ENCODE measurements around the gene TCTA. TPM values are rescaled to one million over a fixed set of nuclear protein-coding genes. Genes with fewer than 3 reads are reported as not detected.
A peak's percentile ranks its signal among the peaks of the same experiment; 100 is the strongest.
"Not testable (repeated sequence)": the region's sequence is repeated elsewhere in the genome, so short reads cannot be mapped to it uniquely, and the experiment has no call there.

TCTA gene, protein sequence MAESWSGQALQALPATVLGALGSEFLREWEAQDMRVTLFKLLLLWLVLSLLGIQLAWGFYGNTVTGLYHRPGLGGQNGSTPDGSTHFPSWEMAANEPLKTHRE
- polyA plus RNA-seq (ENCODE audit: insufficient read length): 15.8 TPM

DNA sequence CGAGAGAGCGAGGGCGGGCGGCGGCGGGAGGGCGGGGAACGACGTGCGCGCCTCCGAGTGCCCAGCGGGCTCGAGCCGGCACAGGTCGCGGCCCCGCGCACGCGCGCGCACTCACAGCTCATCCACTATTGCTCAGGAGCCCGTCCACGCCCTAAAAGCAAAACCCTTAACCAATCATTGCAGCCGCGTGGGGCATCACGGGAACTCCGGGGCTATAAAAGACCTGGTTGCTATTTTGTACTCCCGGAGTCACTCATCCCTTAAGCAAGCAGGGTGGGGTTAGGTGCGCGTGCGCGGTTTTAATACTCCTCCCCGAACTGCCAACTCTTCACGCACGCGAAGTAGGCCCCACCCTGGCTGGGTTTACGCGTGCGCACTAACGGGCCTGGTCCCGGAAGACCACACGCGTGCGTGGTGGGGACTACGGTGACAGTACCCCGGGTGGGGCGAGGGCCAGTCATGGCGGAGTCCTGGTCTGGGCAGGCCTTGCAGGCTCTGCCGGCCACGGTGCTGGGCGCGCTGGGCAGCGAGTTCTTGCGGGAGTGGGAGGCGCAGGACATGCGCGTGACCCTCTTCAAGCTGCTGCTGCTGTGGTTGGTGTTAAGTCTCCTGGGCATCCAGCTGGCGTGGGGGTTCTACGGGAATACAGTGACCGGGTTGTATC, at the start of gene TCTA, which contains the start of gene RHOA:
TSS of gene TCTA (plus strand) at position 456 of the 664 bp plus-strand sequence. CDS start at position 460, 4 bp downstream.
TSS of gene RHOA (minus strand) at position 9 of the 664 bp plus-strand sequence. CDS start 36,387 bp downstream, outside the sequence.
- peak; percentile 99 for DNase-seq (ENCODE audit: low read depth)

DNA sequence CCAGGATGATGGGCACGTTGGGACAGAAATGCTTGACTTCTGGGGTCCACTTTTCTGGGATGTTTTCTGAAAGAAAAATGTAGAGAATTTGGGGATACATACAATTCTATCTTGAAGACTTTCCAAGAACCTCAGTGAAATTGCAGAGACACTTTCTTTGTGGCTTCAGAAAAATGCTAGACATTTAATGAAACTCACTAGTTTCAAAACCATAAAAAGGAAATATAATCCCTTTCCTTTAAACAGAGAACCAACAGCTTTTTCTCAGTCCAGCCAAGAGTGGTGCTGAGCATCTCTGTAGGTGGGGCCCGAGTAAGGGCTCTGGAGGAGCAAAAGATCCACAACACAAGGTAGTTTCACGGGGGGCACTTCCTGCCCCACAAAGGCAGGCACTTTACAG, 49.7 kb upstream of the TCTA start:
- DNase-seq (ENCODE audit: low read depth): no peak

DNA sequence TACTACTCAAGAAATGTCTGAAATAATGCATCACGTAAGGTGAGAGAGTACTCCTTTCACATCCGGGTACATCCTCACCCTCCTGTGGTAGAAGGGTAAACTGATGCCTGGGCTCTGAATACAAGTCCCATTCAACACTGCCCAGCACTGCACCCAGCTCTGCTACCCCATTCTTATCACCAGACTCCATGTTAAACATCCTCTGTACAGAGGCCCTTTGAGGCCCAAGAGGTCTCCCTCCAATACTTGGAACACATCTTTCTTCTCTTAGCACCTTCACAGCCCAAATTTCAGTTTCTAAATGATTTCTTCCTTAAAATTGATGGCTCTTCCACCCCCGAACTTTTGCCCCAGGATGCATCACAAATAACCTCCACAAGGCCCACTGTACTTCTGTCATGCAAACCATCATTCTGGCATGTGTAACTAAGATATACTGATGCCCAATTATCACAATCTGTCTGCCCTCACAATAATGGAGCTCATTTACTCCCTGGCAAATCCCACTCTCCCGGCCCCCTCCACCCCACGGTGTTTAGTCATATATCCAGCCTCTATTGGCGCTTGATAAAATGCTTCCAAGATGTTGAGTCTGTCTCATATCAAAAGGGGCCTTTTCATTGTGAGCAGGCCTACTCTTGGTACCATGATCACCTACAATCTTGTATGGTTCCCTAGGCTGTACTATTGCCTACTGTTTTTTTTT, 41.5 kb upstream of the TCTA start:
- no peak for DNase-seq (ENCODE audit: low read depth)

DNA sequence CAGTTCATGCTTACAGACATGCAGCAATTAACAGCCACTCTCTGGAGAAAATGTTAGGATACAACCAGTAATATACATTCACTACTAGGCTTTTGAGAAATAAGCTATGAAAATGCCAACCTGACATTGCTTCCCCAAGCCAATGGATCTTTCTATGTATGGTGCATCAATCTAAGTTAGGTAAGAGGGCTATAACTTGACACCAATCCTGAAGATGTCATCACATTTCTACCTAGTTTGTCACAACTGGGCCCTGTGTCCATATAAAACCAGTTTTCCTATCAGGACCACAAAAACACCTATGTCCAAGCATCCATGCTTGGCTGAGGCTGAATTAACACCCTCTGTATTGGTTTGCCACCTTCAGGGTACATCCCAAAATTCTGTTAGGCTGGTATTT, 40.3 kb upstream of the TCTA start:
- no peak for DNase-seq (ENCODE audit: low read depth)

DNA sequence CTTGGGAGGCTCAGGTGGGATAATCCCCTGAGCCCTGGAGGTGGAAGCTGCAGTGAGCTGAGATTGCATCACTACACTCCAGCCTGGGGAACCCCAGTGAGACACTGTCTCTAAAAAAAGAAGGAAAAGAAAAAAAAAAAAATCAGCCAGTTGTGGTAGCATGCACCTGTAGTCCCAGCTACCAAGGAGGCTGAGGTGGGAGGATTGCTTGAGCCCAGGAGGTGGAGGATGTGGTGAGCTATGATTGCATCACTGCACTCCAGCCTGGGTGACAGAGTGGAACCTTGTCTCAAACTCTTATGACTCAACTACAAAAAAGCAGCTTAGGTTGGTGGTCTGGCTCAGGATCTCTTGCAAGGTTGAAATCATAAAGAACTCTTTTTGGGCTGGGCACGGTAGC, 34.7 kb upstream of the TCTA start:
- DNase-seq (ENCODE audit: low read depth): no peak

DNA sequence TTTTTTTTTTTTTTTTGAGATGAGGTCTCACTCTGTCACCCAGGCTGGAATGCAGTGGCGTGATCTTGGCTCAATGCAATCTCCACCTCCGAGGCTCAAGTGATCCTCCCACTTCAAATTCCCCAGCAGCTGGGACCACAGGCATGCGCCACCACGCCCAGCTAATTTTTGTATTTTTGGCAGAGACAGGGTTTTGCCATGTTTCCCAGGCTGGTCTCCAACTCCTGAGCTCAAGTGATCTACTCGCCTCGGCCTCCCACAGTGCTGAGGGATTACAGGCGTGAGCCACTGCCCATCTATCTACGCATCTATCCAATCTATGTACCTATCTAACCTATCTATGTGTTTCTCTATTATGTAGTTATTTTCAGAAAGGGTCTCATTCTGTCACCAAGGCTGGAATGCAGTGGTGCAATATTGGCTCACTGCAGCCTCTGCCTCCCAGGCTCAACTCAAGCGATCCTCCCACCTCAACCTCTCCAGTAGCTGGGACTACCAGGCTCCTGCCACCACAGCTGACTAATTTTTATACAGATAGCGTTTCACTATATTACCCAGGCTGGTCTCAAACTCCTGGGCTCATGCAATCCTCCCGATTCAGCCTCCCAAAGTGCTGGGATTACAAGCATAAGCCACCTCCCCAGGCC, 33.9 kb upstream of the TCTA start:
- DNase-seq (ENCODE audit: low read depth): no peak

DNA sequence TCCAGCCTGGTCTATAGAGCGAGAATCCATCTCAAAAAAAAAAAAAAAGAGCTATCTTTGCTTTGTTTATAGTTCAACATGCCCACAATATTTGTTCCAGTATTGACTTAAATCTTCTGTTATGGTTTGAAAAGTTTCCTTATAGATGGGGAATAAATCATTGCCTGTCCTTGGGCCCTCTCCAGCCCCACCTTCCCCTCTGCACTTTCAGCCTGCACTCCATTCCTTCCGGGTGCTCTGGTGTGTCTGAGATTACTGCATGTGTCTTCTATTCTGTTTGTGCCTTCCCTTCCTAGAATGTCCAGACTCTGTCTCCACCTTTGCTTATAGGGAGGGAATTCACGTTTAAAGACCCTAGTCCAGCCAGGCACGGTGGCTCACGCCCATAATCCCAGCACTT, 28.8 kb upstream of the TCTA start:
- DNase-seq (ENCODE audit: low read depth): no peak

DNA sequence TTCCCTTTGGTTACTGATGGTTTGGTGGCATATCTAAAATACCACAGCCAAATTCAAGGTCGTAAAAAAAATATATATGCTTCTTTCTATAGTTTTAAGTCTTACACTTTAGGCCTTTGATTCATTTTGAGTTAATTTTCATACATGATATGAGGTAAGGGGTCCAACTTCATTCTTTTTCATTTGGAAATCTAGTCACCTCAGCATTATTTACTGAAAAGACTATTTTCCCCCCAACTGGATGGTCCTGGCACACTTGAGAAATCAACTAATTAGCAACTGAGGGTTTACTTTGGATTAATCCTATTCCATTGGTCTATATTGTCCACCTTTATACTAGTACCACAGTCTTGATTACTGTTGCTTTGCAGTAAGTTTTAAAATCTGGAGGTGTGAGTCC, 26.6 kb upstream of the TCTA start:
- no peak for DNase-seq (ENCODE audit: low read depth)

DNA sequence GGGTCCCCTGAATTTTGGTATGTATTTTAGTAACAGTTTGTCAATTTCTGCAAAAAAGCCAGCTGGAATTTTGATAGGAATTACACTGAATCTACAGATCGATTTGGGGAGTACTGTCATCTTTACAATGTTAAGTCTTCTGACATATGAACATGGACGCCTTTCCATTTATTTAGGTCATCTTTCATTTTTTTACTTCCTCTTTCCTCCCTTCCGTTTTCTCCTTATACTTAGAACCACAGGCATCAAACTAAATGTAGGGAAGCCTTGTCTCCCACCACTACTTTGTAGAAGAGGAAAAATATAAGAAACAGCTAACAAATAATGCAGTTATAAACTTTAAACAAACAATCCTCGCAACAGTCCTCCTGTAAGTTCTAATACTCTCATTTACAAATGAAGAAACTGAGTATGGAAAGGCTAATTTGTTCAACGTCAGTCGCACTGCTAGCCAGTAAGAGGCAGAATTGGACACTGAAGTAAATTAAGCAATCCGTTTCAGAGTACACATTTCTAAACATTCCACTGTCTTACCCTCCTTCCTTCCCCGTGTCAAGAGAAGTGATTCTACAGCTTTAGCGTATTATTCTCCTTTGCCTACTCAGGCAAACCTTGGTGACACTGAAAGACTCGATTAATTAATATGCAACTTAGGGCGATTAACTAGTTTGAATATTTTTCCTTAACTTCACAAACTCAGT, 26.0 kb upstream of the TCTA start:
- no peak for DNase-seq (ENCODE audit: low read depth)

DNA sequence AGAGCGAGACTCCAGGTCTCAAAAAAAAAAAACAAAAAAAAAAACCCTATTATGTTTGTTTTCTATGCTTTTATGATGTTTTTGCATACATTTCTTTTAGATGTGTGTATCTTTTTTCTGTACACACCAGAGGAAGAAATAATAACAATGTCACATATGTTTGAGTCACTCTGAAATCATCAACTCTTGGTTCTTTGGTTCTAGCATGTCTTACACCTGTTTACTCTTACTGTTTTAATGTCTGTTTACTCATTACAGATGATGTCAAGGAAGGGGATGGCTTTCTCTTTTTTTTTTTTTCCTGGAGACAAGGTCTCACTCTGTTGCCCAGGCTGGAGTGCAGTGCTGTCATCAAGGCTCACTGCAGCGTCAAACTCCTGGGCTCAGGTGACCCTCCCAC, 24.5 kb upstream of the TCTA start:
- DNase-seq (ENCODE audit: low read depth): no peak

DNA sequence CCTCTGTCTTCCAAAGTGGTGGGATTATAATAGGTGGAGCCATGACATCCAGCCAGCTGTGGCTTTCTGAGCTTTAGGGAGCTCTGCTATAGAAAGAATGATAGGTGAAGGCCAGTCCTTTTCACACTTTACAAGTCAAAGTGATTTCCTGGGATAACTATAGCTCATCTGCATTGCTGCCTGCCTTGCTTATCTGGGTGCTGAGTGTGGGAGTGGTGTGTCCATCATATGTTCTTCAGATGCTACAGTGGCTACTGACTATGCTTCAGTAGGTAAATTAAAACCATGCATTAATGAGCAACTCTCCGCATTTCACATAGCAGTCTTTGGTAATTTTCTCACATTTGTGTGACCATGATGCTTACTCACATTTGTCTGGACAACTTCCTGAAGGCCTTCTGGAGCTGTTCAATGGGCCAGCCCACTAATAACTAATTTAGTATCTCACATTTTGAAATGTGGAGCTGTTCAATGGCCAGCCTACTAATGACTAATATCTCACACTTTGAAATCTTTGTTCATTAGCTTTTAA, 23.9 kb upstream of the TCTA start:
- DNase-seq (ENCODE audit: low read depth): no peak

DNA sequence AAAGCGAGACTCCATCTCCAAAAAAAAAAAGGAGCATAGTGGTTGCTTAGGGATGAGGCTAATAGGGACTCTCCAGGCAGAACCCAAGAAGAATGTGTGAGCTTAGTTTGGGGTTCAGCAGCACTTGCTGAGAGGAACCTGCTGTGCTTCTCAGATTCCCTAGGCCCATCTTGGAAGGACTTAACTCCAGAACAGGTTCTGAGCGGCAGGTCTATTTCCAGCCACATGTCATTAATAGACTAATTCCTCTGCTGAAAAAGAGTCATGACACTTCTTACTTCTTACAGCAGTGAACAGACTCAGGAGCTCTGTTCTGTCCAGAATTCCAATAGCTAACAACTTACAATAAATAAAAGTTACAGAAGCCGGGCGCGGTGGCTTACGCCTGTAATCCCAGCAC, 22.9 kb upstream of the TCTA start:
- DNase-seq (ENCODE audit: low read depth): no peak

DNA sequence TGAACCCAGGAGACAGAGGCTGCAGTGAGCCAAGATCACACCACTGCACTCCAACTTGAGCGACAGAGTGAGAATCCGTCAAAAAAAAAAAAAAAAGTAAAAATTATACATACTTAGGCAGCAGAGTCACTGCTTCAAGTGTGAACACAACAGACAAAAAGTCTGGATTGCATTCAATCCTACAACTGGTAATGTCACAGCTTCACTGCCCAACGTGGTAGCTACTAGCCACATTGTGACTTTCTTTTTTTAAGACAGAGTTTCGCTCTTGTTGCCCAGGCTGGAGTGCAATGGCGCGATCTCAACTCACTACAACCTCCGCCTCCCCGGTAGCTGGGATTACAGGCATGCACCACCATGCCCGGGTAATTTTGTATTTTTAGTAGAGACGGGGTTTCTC, 20.9 kb upstream of the TCTA start:
- not testable (repeated sequence) for DNase-seq (ENCODE audit: low read depth)

DNA sequence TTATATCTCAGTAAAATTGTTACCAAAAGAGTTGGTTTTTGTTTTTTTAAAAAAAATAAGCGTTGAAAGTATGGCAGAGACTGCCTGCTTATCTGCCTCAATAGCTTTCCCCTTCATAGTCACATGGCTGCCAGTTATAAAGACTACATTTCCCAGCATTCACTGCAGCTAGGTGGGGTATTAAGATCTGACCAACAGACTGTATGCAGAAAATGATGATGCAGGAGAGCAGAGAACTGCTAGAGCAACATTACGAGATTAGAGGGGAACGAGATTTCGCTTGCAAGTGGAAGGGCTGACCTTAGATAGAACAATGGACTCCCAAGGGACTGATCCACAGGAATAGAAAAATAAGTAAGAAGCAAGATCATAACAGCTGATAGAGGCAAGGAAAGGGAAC, 14.8 kb upstream of the TCTA start:
- no peak for DNase-seq (ENCODE audit: low read depth)

DNA sequence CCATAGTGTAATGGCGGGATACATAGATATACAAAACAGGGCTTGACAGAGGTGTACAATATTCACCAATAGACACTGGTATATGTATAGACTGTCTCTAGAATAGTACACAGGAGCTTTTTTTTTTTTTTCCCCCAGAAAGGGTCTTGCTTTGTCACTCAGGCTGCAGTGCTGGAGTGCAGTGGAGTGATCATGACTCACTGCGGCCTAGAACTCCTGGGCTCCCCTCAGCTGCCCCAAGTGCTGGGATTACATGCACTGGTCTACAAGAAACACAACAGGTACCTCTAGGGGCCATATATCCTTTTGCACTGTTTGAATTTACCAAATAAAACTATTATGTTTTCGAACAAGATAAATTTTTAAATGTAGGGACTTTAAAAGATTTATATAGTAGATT, 12.8 kb upstream of the TCTA start:
- DNase-seq (ENCODE audit: low read depth): no peak

DNA sequence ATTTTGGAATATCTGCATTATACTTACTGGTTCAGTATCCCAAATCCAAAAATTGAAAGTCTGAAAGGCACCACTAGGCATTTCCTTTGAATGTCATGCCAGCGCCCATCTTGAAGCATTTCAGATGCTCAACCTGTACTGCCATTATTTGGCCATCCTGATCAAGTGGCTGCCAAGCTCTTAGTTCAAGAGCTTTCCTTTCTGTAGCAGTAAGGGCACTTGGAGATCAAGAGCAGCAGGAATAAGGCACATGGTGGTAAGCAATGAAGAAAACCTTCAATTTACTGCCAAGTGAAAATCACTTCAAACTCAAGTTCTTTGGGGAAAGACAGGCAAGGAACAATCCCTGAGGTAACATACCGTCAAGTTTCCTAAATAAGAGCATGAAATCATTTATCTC, 10.5 kb upstream of the TCTA start:
- DNase-seq (ENCODE audit: low read depth): no peak

DNA sequence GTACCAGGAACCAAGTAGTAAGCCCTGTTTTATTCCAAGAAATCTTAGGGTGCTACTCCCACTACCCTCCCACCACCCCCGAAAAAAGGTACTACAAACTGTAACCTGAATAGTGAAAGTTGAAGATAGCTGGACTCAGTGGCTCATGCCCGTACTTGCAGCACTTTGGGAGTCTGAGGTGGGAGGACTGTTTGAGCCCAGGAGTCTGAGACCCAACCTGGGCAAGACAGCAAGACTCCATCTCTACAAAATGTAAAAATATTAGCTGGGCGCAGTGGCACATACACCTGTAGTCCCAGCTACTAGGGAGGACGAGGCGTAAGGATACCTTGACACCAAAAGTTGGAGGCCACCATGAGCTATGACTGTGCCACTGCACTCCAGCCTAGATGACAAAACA, 8.3 kb upstream of the TCTA start:
- DNase-seq (ENCODE audit: low read depth): no peak

DNA sequence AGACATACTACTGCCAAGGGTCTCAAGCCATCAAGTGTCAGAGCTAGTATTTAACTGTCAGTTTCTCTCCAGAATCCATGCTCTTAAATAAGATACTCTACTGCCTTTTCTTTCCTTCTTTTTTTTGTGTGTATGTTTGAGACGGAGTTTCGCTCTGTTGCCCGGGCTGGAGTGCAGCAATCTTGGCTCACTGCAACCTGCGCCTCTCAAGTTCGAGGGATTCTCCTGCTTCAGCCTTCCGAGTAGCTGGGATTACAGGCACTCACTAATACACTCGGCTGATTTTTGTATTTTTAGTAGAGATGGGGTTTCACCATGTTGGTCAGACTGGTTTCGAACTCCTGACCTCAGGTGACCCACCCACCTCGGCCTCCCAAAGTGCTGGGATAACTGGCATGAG, 6.7 kb upstream of the TCTA start:
- not testable (repeated sequence) for DNase-seq (ENCODE audit: low read depth)

DNA sequence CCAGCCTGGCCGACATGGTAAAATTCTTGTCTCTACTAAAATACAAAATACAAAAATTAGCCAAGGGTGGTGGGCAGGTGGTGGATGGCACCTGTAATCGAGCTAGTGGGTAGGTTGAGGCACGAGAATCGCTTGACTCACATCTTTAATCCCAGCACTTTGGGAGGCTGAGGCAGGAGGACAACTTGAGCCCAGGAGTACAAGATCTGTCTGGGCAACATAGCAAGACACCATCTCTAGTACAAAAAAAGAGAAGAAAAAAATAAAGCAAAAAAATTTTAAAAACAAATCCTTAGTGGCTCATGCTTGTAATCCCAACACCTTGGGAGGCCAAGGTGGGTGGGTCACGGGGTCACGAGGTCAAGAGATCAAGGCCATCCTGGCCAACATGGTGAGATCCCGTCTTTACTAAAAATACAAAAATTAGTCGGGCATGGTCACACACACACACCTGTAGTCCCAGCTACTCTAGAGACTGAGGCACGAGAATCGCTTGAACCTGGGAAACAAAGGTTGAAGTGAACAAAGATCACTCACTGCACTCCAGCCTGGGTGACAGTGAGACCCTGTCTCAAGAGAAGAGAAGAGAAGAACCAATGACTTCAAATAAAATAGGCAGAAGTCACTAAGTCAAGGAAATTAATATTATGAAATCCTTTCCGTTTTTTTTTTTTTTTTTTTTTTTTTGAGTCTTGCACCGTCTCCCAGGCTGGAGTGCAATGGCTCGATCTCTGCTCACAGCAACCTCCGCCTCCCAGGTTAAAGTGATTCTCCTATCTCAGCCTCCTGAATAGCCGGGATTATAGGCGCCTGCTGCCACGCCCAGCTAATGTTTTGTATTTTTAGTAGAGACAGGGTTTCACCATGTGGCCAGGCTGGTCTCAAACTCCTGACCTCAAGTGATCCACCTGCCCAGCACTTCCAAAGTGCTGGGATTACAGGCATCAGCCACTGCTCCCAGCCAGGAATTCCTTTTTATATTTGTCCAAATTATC, 5.4 kb upstream of the TCTA start:
- no peak for DNase-seq (ENCODE audit: low read depth)

DNA sequence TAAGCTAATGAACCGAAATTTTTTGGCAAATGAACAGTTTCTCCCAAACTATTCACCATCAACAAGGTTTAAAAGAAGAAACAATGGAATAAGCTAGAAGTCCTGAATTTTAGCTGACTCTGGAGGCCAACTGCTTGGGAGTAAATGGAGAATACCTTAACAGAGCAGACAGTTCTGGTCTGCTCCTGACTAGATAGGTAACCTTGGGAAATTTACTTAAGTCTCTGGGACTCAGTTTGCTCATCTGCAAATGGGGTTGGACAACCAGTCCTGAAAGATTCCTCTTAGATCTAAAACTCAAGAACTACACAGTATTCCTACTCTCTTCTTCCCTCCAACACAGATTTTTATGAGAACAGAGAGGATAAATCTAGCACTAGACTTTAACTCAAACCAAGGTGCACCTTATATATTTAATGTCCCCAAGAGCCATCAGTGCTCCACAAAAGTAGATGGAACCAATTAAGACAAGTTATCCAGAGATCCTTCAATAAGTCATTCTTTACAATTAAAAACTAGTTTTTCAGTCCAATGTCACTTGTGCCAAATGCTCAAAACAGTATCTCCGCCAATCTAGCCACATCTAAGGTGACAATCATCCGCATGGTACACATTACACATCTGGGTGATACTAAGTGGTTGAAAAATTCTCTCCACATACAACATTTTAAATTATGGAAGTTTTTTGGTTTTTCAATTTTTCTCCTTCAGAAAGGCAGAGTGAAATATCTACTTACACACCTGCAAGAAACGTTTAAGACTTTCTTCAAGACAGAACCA, 2.0 kb upstream of the TCTA start:
- DNase-seq (ENCODE audit: low read depth): no peak

Data from forelimb muscle (tissue), 1 donor.